ENCODE measurements around the gene BRAT1.
"Not testable (repeated sequence)": the region's sequence is repeated elsewhere in the genome, so short reads cannot be mapped to it uniquely, and the experiment has no call there.

The BRAT1 gene

DNA sequence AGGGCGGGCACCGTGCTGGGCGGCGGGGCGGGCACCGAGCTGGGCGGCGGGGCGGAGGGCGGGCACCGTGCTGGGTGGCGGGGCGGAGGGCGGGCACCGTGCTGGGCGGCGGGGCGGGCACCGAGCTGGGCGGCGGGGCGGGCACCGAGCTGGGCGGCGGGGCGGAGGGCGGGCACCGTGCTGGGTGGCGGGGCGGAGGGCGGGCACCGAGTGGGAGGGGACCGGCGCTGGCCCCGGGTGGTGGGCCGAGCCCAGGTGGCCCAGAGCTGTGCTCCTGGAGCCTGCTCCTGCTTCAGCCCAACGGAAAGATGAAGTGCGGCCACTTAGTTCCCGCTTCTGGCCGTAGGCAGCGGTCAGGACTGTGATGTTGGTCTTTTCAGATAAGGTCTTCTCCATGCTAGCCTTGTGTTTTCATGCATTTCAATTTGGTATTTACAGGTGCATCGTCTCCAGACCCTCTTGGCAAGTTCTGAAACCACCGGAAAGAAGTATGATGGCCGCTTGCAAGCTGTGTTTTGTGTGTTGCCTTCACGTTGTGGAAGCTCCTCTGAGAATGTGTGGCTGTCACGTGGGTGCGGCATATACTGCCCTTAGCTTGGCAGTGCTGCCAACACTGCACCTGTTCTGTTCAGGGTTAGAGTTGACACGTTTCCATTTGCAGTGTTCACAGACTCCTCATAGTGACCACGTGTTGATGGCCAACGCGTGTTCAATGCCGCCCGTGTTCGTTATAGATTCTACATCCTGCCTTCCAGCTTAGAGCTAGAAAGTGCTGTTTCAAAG is 28.7 kb upstream of the BRAT1 start:
- DNase-seq, result no peak

DNA sequence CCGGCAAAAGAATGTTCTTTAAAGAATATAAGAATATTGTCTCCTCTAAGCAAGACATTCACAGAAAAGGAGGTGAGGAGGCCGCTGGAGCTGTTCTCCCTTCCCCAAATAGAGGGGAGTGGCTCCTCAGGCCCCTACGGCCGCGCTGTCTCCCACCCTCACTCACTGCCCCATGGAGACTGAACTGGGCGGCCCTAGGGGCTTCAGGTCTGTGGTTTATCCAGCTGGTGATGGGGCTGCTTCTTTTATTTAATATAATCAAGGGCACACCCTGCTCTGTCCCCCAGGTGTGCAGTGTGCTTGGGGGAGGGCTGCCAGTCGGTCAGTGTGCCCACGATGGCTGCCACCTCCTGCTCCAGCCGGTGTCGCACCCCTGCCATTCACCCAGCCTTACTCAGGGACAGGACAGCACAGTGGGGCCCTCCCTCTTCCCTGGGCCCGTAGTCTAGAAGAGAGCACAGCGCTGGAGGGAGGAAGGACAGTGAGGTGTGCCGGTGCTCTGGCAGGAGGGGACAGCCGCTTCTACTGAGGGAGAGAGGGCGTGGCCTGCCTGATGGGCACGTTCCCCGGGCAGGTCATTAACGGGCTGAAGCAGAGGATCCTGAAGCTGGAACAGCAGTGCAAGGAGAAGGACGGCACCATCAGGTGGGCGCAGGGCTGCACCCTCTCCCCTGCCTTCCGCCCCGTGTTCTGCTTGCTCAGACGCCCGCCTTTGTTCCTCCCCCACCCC is 26.8 kb upstream of the BRAT1 start:
- DNase-seq, result no peak

DNA sequence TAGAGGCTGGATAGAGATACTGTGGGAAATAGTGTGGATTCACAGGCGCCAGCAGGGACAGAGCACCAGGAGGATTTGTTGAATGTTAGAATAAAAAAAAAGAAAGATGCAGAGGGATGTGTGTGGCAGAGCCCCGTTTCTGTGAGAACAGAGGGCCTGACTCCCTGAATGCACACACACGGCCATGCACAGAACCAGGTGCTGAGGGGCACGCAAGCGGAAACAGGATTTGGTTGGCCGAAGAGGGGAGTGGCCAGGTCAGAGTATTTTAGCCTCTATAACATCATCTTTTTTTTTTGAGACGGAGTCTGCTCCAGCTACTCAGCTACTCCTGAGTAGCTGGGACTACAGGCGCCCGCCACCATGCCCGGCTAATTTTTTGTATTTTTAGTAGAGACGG is 25.3 kb upstream of the BRAT1 start:
- DNase-seq, result no peak

DNA sequence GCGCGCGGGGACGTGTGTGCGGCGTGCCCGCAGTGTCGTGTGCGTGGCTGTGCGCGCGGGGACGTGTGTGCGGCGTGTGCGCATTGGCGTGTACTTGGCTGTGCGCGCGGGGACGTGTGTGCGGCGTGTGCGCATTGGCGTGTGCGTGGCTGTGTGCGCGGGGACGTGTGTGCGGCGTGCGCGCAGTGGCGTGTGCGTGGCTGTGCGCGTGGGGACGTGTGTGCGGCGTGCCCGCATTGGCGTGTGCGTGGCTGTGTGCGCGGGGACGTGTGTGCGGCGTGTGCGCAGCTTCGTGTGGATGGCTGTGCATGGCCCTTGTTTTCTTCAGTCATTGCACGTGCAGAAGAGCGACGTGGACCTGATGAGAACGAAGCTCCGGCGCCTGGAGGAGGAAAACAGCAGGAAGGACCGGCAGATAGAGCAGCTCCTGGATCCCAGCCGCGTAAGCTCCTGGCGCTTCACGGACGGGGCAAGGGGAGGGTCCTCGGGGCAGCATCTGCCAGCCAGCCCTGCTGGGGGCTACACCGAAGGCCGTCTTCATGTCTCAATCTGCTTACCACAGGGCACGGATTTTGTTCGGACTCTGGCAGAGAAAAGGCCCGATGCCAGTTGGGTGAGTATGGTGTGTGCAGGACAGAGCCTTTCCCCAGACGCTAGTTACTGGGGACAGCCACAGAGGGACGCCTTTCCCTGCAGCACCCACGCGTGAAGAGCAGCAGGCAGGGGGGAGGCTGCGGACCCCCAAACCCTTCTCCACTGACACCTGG is 22.8 kb upstream of the BRAT1 start:
- no peak for DNase-seq

DNA sequence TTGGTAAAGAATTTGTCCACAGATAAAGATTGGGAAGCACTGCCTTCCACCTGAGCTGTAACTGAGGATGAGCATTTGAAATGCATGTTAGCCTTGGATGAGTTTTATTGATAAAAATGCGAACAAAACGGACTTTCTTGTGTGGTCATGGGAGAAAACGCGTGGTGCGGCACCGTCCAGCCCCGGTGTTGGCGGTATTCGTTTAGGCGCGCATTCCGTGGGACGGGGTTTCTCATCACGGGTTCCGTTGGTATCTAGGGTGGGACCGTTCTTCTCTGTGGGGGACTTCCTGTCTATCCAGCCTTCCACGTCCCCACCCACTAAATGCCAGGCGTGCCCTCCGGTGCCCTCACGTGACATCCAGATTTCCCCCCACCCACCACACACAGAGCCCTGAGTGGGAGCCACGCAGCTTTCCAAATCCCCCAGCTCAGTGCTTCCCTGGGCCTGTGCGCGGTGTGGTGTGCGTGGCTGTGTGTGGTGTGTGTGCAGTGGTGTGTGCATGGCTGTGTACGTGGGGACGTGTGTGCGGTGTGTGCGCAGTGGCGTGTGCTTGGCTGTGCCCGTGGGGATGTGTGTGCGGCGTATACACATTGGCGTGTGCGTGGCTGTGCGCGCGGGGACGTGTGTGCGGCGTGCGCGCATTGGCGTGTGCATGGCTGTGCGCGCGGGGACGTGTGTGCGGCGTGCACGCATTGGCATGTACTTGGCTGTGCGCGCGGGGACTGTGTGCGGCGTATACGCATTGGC is 21.6 kb upstream of the BRAT1 start:
- no peak for DNase-seq

DNA sequence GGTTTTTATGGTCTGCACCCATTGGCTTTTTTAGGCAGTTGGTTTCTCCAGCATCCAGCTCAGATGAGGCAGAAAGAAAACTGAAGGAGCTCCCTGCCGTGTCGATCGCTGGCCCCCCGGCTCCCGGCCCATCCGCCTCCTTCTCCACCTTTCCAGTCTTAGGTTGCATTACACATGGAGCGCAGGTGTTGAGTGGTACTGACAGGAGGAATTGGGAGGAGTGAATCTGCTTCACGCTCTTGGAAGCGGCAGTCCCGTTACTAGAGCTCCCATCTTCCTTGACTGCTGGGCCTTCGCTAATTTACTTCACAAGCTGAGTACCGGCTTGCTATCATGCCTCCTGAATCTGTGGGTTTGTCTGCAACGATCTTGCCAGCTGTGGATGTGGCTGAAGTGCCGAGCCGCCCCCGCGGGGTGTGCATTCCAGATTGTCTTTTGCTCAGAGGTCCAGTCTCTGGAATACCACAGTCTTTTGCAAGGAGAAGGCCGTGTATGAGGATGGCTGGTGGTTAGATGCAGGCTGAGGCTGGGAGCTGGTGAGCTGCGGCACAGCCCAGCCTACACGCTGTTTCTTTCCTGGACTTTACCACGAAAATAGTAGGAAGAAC is 20.5 kb upstream of the BRAT1 start:
- no peak for DNase-seq

DNA sequence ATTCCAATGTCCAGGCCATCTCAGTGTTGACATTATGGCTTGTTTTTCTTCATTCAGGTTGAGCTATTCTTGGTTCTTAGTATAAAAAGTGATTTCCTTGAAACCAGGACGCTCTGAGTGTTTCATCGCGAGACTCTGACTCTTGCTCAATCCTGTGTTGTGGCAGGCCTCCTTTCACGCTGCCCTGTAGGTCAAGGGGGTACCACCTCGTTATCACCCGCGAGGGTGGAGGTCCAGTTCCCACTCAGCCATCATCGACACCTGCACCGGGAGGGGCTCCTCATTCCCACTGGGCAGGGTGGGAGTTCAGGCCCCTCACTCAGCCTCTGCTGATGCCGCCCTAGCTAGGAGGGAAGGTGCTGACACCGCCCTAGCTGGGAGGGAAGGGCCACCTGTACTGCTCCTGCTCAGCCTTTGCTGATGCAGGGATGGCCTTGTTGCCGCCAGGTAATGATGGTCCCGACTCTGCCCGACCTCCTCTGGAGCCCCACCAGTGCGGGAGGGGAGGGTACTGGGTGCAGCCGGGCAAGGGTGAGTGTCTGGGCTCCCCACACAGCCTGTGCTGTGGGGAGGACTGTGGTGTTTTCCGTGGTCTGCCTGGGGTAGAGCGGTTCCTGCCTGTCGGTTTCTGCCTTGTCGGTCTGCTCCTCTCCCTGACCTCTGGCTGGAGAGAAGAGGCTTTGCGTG is 19.9 kb upstream of the BRAT1 start:
- no peak for DNase-seq

DNA sequence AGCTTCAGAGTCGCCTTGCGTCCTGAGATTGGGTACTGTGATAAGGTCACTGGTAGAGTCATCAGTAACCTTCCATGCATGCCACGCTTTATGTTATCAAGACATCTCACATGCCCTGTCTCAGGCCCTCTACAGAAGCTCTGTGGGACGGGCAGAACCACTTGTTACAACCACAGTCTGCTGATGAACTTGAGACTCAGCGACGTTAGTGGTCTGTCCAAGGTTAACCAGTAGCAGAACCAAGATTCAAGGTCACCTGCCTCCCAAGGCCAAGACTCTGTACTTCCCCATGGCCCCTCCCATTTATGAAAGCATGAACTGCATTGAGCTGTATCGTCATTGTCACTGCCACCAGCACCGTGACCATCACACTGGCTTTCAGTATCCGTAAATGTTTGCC is 18.4 kb upstream of the BRAT1 start:
- DNase-seq, result no peak

DNA sequence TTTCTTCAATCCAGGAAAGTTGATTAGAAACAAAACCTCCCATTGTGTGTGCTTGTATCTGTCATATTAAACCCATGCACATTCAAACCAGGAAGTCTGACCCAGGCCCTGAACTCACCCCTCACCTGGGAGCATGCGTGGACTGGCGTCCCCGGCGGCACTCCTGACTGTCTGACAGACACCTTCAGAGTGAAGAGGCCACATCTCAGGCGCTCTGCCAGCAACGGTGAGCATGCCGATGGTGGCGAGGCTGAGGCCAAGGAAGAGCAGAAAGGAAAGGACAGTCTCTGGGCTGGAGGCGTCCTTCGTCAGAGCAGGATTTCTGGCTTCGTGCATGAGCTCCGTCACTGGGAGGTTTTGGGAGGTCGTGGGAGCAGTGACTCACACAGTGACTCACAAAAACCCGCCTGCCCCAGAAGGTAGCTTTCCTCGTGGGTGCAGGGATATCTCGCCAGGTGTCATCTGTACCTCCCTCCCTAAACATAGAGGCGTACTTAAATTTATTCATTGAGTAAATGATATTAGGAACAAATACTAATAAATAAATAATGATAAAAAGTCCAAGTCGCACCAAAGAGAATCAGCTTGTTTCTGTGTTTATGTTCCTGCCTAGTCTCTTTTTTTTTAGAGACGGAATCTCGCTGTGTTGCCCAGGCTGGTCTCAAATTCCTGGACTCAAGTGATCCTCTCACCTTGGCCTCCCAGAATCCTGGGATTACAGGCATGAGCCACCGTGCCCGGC is 16.9 kb upstream of the BRAT1 start:
- peak in 1 of 2 experiments; percentile 45 for DNase-seq

DNA sequence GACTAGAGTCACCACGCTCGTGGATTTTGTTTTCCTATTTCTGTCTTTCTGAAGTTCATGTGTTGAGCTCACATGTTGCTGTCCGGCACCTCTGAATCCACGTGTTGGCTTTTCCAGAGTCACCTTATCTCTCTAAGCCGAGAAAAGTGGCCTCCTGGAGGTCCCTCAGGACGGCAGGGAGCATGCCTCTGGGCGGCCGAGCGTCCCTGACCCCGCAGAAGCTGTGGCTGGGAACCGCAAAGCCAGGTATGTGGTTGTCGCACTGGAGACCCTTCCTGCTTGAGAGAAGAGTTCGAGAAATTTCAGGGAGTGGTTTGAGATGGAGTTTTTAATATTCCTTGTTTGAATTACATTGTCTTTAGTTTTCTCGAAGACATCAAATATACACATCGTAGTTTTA is 16.1 kb upstream of the BRAT1 start:
- no peak for DNase-seq

DNA sequence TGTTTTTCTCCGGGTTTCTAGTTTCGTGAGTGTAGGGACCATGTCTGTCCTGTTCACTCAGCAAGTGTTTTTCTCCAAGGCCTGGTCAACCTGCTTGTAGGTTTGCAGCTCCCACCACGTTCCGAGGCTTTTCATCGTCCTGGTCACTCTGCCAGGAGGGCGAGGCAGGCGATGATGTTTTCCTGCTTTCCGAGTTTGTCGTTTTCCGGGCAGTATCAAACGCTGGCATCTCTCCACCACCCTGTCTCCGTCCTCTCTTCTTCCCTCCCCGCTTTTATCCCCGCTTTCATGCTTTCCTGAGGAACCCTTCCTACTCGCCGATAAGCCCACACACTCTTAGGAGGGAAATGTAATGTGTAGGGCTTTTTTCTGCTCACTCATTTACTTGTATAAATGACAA is 14.7 kb upstream of the BRAT1 start:
- no peak for DNase-seq

DNA sequence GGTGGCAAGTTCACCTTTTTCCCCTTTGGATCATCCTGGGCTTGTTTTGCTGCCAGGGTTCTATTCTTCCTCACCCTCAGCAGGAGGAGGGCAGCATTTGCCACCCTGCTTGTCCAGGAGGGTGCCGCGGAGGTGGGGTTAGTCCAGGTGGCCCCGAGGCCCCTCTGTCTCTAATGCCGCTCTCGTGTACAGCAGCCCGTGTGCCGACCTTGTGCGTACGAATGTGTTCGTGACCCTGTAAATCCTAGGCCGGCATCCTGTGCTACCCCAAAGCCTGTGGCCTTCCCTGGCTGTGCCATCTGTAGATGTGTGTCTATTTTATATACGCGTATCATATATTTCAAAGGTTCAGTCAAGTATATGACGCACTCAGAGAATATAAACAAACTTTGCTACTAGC is 14.1 kb upstream of the BRAT1 start:
- DNase-seq, result no peak

DNA sequence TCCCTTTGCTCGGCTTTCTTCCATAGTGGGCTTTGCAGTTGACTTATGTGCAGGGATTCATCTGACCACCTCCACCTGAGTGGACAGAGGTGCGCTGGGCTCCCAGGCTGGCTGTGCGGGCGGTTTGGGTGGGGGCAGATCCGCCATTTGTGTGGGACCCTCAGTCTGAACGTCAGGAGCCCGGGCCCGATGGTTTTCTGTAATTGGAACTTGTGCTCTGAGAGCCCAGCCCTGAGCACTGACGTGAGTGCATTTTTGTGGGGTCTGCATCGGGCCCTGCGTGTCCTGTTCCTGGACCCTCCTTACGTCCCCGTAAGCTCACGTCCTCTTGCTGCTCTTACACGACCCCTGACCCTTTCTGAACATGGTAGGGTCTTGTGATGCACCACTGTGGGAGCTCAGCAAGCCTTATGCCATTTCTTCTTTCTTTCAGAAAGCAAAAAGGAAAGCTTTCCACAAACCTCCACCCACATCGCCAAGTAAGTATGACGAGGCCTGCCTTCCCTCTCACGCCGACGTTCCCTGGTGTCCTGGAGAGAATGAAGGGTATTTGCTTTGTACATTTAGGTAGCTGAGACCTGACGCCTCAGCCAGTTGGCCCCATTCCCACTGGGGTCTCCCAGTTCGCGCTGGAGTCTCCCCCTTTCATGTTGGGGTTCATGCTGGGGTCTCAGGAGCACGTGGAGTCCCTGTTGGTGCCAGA is 13.3 kb upstream of the BRAT1 start:
- no peak for DNase-seq

DNA sequence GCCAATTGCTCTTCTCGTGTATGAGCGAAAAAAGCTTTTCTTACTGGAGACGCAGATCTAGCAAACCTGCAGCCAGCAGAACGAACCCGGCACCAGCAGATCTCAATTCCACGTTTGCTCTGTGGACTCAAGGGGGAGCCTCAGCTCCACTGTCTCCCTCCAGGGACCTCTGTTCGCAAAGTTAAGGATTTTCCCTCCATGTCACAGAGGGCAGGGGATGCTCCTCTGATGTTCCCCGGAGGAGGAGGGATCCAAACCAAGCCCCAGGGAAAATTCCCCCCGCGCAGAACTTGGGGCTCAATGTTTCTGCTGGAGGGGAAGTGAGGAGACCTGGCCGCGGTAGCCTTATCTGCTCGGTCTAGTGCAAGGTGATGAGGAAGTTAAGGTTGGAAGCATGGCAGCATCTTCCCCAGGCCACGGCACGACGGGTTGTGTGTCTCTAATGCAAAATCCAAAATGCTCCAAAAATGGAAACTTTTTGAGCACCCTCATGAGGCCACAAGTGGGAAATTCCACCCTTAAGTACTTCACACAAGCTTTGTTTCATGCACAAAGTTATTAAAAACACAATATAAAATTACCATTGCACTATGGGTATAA is 12.5 kb upstream of the BRAT1 start:
- DNase-seq, result no peak

DNA sequence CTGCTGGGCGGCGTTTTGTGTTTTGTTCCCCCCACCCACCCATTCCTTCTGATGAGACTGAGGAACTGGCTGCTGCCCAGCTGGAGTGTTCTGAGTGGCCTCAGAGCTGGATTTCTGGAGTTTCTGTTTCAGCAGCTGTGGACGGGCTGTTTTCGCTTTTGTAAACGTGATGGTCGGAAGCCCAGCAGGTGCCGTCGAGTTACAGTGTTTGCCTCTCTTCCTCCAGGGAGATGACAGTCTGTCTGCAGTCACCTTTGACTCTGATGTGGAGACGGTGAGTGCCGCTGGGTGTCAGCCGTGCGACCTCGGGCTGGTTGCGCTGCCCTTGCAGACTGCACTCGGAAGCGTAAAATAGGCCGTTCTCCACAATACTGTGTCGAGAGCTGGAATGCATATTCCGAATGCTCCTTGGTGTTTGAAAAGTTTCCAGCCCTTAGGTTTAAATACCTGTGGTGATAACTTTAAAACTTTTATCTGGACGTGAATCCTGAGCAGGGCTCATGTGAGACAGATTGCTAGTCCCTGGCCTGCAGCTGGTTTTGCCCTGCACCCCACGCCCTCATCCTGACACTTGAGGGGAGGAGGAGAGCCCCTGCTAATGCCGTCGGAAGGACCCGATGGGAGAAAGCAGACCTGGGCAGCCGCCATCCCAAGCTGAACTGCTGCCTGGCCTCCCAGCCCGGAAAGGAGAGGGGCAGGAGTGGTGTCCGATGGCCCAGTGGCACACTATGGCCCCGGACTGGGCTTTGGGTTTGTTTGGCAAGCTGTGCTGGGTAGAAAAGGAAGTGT is 11.8 kb upstream of the BRAT1 start:
- DNase-seq, result no peak

DNA sequence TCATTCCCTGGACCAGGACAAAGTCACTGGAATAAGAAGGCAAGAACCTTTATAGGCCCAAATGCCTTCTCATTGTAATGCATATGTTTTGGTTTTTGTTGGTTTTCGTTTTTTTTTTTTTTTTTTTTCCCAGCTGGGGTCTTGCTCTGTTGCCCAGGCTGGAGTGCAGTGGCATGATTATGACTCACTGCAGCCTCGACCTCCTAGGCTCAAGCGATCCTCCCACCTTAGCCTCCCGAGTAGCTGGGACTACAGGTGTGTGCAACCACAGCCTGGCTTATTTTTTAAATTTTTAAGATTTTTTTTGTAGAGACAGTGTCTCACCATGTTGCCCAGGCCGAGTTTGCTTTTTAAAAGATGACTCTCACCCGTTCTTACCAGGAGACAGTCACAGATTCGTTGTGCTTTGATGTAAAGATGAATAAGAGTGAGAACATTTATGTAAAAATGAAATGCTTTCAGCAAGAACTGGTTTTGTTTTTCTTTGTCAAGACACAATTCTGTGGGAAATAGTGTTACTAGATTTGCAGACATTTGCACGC is 11.1 kb upstream of the BRAT1 start:
- no peak for DNase-seq

DNA sequence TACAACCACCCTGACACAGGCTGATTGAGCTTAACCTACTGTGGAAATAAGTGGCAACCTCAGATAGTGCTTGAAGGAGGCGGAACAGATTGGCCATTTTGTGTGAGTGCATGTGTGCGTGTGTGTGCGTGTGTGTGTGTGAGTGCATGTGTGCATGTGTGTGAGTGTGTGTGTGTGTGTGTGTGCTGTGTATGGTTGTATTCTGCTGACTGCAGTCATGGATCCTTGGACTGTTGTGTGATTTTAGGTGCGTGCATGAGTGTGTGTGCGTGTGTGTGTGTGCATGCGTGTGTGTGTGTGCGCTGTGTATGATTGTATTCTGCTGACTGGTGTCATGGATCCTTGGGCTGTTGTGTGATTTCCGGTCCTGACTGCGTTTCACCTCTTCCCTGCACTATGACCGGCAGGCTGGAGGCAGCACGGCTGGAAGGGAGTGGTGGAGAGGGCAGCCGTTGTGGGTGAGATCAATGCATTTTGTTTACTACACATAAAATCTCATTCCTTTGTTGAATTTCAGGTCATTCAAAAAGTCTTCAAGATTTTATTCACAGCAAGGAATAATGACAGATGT is 9.7 kb upstream of the BRAT1 start:
- DNase-seq, result no peak

DNA sequence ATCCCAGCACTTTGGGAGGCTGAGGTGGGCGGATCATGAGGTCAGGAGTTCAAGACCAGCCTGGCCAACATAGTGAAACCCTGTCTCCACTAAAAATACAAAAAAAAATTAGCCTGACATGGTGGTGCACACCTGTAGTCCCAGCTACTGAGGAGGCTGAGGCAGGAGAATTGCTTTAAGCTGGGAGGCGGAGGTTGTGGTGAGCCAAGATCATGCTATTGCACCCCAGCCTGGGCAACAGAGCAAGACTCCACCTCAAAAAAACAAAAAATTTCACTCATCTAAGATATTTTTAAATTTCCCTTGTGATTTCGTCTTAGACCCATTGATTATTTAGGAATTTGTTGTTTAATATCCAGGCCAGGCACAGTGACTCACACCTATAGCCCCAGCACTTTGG is 8.6 kb upstream of the BRAT1 start:
- not testable (repeated sequence) for DNase-seq

Data from stimulated activated CD4-positive, alpha-beta T cell treated with anti-CD3 and anti-CD28 coated beads, Interleukin-4, amount 100 ng/mL, for 4 hours (primary cell).